Trophoblast cell (in vitro differentiated cells and primary cell): Measurements from ENCODE around the gene ZC3H12C.

Experiments
- DNase-seq, 2 donors: peaks; one replicate each; pipeline ENCODE4 v3.0.0-alpha.2; 2016
- H2AFZ ChIP-seq: 2 replicates; pipeline ENCODE4 v1.6.1; 2013; ENCODE audit warnings: low read length, moderate library complexity, mild to moderate bottlenecking; ENCODE audit not compliant: insufficient read depth, poor library complexity
- H2AK5ac ChIP-seq: 2 replicates; pipeline ENCODE4 v1.6.1; 2013; ENCODE audit warnings: mild to moderate bottlenecking, low read length
- H2BK120ac ChIP-seq: 2 replicates; pipeline ENCODE4 v1.6.1; 2013; ENCODE audit warnings: low read length, mild to moderate bottlenecking, moderate library complexity; ENCODE audit not compliant: insufficient read depth, poor library complexity
- H2BK12ac ChIP-seq: 2 replicates; pipeline ENCODE4 v1.6.1; 2013; ENCODE audit warnings: mild to moderate bottlenecking, low read length, moderate library complexity
- H2BK5ac ChIP-seq: 2 replicates; pipeline ENCODE4 v1.6.1; 2013; ENCODE audit warnings: low read length, low read depth, moderate library complexity, mild to moderate bottlenecking; ENCODE audit not compliant: poor library complexity
- H3K14ac ChIP-seq: 2 replicates; pipeline ENCODE4 v1.6.1; 2013; ENCODE audit warnings: mild to moderate bottlenecking, low read length
- H3K18ac ChIP-seq: 2 replicates; pipeline ENCODE4 v1.6.1; 2013; ENCODE audit warnings: mild to moderate bottlenecking, low read length
- H3K23ac ChIP-seq: 2 replicates; pipeline ENCODE4 v1.6.1; 2013; ENCODE audit warnings: low read length
- H3K27ac ChIP-seq: 2 replicates; pipeline ENCODE4 v1.5.1; 2013; ENCODE audit warnings: low read depth, mild to moderate bottlenecking, inconsistent platforms, low read length, moderate library complexity
- H3K27me3 ChIP-seq: 2 replicates; pipeline ENCODE4 v1.6.1; 2013; ENCODE audit warnings: inconsistent platforms, mild to moderate bottlenecking, low read length, moderate library complexity; ENCODE audit not compliant: insufficient read depth
- H3K36me3 ChIP-seq, 2 experiments: 1 replicate in 1 of 2; 2 replicates in 1 of 2; pipeline ENCODE4 v1.6.1; 2013; ENCODE audit warnings: low read length in 2 of 2, mild to moderate bottlenecking in 2 of 2, moderate library complexity in 1 of 2; ENCODE audit not compliant: insufficient read depth in 2 of 2, control insufficient read depth in 1 of 2
- H3K4ac ChIP-seq: 2 replicates; pipeline ENCODE4 v1.6.1; 2013; ENCODE audit warnings: low read depth, mild to moderate bottlenecking, low read length, moderate library complexity
- H3K4me1 ChIP-seq, 2 experiments: 1 replicate in 1 of 2; 2 replicates in 1 of 2; pipeline ENCODE4 v1.6.1; 2013; ENCODE audit warnings: low read length in 2 of 2, mild to moderate bottlenecking in 2 of 2, moderate library complexity in 1 of 2; ENCODE audit not compliant: insufficient read depth in 2 of 2, control insufficient read depth in 1 of 2
- H3K4me2 ChIP-seq: 2 replicates; pipeline ENCODE4 v1.6.1; 2013; ENCODE audit warnings: inconsistent platforms, mild to moderate bottlenecking, low read length, moderate library complexity
- H3K4me3 ChIP-seq: 2 replicates; pipeline ENCODE4 v1.5.1; 2013; ENCODE audit warnings: mild to moderate bottlenecking, low read depth, low read length, inconsistent platforms
- H3K79me1 ChIP-seq: one replicate; pipeline ENCODE4 v1.6.1; 2013; ENCODE audit warnings: low read length
- H3K79me2 ChIP-seq: 2 replicates; pipeline ENCODE4 v1.6.1; 2013; ENCODE audit warnings: low read length, mild to moderate bottlenecking; ENCODE audit not compliant: control insufficient read depth, insufficient read depth, poor library complexity
- H3K9ac ChIP-seq: 2 replicates; pipeline ENCODE4 v1.6.1; 2013; ENCODE audit warnings: mild to moderate bottlenecking, low read length
- H3K9me3 ChIP-seq: 2 replicates; pipeline ENCODE4 v1.6.1; 2013; ENCODE audit warnings: low read depth, mild to moderate bottlenecking, control low read depth, inconsistent platforms, low read length; ENCODE audit not compliant: insufficient read depth
- H4K12ac ChIP-seq: 2 replicates; pipeline ENCODE4 v1.6.1; 2013; ENCODE audit warnings: low read depth, mild to moderate bottlenecking, low read length, moderate library complexity
- H4K8ac ChIP-seq: 2 replicates; pipeline ENCODE4 v1.6.1; 2013; ENCODE audit warnings: low read depth, mild to moderate bottlenecking, low read length, moderate library complexity
- H4K91ac ChIP-seq: one replicate; pipeline ENCODE4 v1.6.1; 2013; ENCODE audit warnings: low read depth, mild to moderate bottlenecking, low read length, moderate library complexity
- WGBS: extraction: QIAGEN DNeasy Blood & Tissue Kit; methylation state at CpG from one replicate; pipeline ENCODE4 v1.1.7; 2013; ENCODE audit warnings: missing lambda C conversion rate; ENCODE audit not compliant: insufficient read length, insufficient coverage; ENCODE audit errors: extremely low coverage; 5-methylcytosine and 5-hydroxymethylcytosine counted together

ZC3H12C gene

GRCh38 chr11:110160016-110160415, 66.8 kb downstream of the ZC3H12C start:
- H3K4me1 ChIP-seq: no peaks in the 10 kb centered on the region
- H3K36me3 ChIP-seq: peaks cover 22 to 34% of the 10 kb centered on the region in 2 experiments
- no peak overlapping the region for H3K27ac ChIP-seq
- peak in 1 of 2 donors; percentile 31 for DNase-seq
- no peak overlapping the region for H2AFZ ChIP-seq
- no peak overlapping the region for H2BK5ac ChIP-seq
- no peak overlapping the region for H2AK5ac ChIP-seq
- no peak overlapping the region for H4K8ac ChIP-seq
- H3K4ac ChIP-seq: no peak overlapping the region
- WGBS: no CpG with 5 or more reads among the region's 3 CpGs
- no peak overlapping the region for H3K4me2 ChIP-seq
- no peaks in the 10 kb centered on the region for H3K27me3 ChIP-seq
- no peak overlapping the region for H3K14ac ChIP-seq
- H2BK12ac ChIP-seq: no peak overlapping the region
- no peak overlapping the region for H3K9ac ChIP-seq
- no peaks in the 10 kb centered on the region for H3K79me2 ChIP-seq
- H3K23ac ChIP-seq: peak overlapping the region; percentile 93
- H3K79me1 ChIP-seq: no peaks in the 10 kb centered on the region
- no peak overlapping the region for H4K12ac ChIP-seq
- H3K4me3 ChIP-seq: no peak overlapping the region
- no peak overlapping the region for H2BK120ac ChIP-seq
- peaks cover 1% of the 10 kb centered on the region for H3K9me3 ChIP-seq
- H4K91ac ChIP-seq: no peak overlapping the region
- H3K18ac ChIP-seq: no peak overlapping the region

- no peak overlapping the region for H3K4me2 ChIP-seq
- no peak overlapping the region for H3K18ac ChIP-seq
- no peak overlapping the region for H3K4ac ChIP-seq
- no peak overlapping the region for H3K4me3 ChIP-seq
- no peak overlapping the region for H4K91ac ChIP-seq
- no CpG with 5 or more reads among the region's 2 CpGs for WGBS
- no peaks in the 10 kb centered on the region for H3K79me1 ChIP-seq
- no peak overlapping the region for H4K8ac ChIP-seq
- H2BK5ac ChIP-seq: no peak overlapping the region
- H3K9ac ChIP-seq: no peak overlapping the region
- H2BK120ac ChIP-seq: no peak overlapping the region
- H3K14ac ChIP-seq: no peak overlapping the region
- no peaks in the 10 kb centered on the region for H3K79me2 ChIP-seq
- no peak overlapping the region for H4K12ac ChIP-seq
- H3K27ac ChIP-seq: no peak overlapping the region
- no peak overlapping the region for H2AFZ ChIP-seq
- H3K4me1 ChIP-seq: no peaks in the 10 kb centered on the region
- no peaks in the 10 kb centered on the region for H3K27me3 ChIP-seq
- peaks cover 25 to 38% of the 10 kb centered on the region in 2 experiments for H3K36me3 ChIP-seq
- peaks cover 1% of the 10 kb centered on the region for H3K9me3 ChIP-seq
- H2BK12ac ChIP-seq: no peak overlapping the region
- DNase-seq: peak in 1 of 2 donors; percentile 24
- H3K23ac ChIP-seq: no peak overlapping the region
- H2AK5ac ChIP-seq: no peak overlapping the region
Measured at GRCh38 chr11:110160437-110160836, 67.2 kb downstream of the ZC3H12C start.

GRCh38 chr11:110161061-110161460, 67.9 kb downstream of the ZC3H12C start:
- no peak overlapping the region for H3K4me3 ChIP-seq
- no peaks in the 10 kb centered on the region for H3K79me1 ChIP-seq
- H3K36me3 ChIP-seq: peaks cover 26 to 40% of the 10 kb centered on the region in 2 experiments
- H3K9ac ChIP-seq: no peak overlapping the region
- no peak overlapping the region for H2AK5ac ChIP-seq
- H3K14ac ChIP-seq: no peak overlapping the region
- no peak overlapping the region for H2BK5ac ChIP-seq
- H3K4me1 ChIP-seq: no peaks in the 10 kb centered on the region
- H4K12ac ChIP-seq: no peak overlapping the region
- no peaks in the 10 kb centered on the region for H3K27me3 ChIP-seq
- H2BK120ac ChIP-seq: no peak overlapping the region
- peak; percentile 86 to 92 for DNase-seq
- H3K23ac ChIP-seq: no peak overlapping the region
- no peak overlapping the region for H4K91ac ChIP-seq
- H2BK12ac ChIP-seq: no peak overlapping the region
- H3K27ac ChIP-seq: no peak overlapping the region
- no peak overlapping the region for H4K8ac ChIP-seq
- H3K4me2 ChIP-seq: no peak overlapping the region
- peaks cover 1% of the 10 kb centered on the region for H3K9me3 ChIP-seq
- no peak overlapping the region for H2AFZ ChIP-seq
- H3K79me2 ChIP-seq: no peaks in the 10 kb centered on the region
- no peak overlapping the region for H3K4ac ChIP-seq
- WGBS: no CpG with 5 or more reads among the region's 9 CpGs
- no peak overlapping the region for H3K18ac ChIP-seq

- Histone ChIP-seq H3K27ac (no peak overlapping the region), H3K79me2 (no peaks in the 10 kb centered on the region), H3K27me3 (no peaks in the 10 kb centered on the region), H3K4ac (no peak overlapping the region), H3K79me1 (no peaks in the 10 kb centered on the region), H3K4me2 (no peak overlapping the region), H4K12ac (no peak overlapping the region), H3K23ac (no peak overlapping the region), H4K8ac (no peak overlapping the region), H3K9me3 (peaks cover 1% of the 10 kb centered on the region), H3K14ac (no peak overlapping the region), H2BK5ac (no peak overlapping the region), H2AFZ (no peak overlapping the region), H3K9ac (no peak overlapping the region), H3K4me1 (no peaks in the 10 kb centered on the region), H3K4me3 (no peak overlapping the region), H2BK12ac (no peak overlapping the region), H2AK5ac (no peak overlapping the region), H3K18ac (no peak overlapping the region), H2BK120ac (no peak overlapping the region), H4K91ac (no peak overlapping the region), H3K36me3 (peaks cover 26 to 42% of the 10 kb centered on the region in 2 experiments)
- peak in 1 of 2 donors; percentile 87 for DNase-seq
Measured at GRCh38 chr11:110162216-110162615, 69.0 kb downstream of the ZC3H12C start.
